ENCODE results near the gene PHF12. TPM values are rescaled to one million over a fixed set of nuclear protein-coding genes. Genes with fewer than 3 reads are reported as not detected.

The PHF12 gene
- total RNA-seq, 1 donor from 2014 or later, result 50.3 TPM

- Mint-ChIP-seq H3K4me3 (ENCODE audit: unreplicated experiment) (no peak overlapping the region), H3K36me3 (ENCODE audit: unreplicated experiment) (no peaks in the 10 kb centered on the region), H3K27ac (ENCODE audit: unreplicated experiment) (no peak overlapping the region), H3K4me1 (ENCODE audit: unreplicated experiment) (peaks cover 41% of the 10 kb centered on the region), H3K27me3 (ENCODE audit: unreplicated experiment) (peaks cover 7% of the 10 kb centered on the region), H3K9me3 (ENCODE audit: unreplicated experiment) (no peaks in the 10 kb centered on the region)
- no peak for DNase-seq (ENCODE audit: extremely low spot score, unreplicated experiment)
- no peak for TF ChIP-seq CTCF (IDR thresholded peaks at IDR 0.05)
Observed at GRCh38 chr17:28974451-28974850, 23.1 kb upstream of the PHF12 start.

GRCh38 chr17:28973425-28973824 is 22.1 kb upstream of the PHF12 start:
- no peaks in the 10 kb centered on the region for H3K9me3 Mint-ChIP-seq (ENCODE audit: unreplicated experiment)
- peaks cover 3% of the 10 kb centered on the region for H3K27me3 Mint-ChIP-seq (ENCODE audit: unreplicated experiment)
- H3K4me1 Mint-ChIP-seq (ENCODE audit: unreplicated experiment), result peaks cover 44% of the 10 kb centered on the region
- no peak overlapping the region for H3K4me3 Mint-ChIP-seq (ENCODE audit: unreplicated experiment)
- no peak for TF ChIP-seq CTCF (IDR thresholded peaks at IDR 0.05)
- no peaks in the 10 kb centered on the region for H3K36me3 Mint-ChIP-seq (ENCODE audit: unreplicated experiment)
- no peak overlapping the region for H3K27ac Mint-ChIP-seq (ENCODE audit: unreplicated experiment)
- no peak for DNase-seq (ENCODE audit: extremely low spot score, unreplicated experiment)

GRCh38 chr17:28972437-28972836 is 21.1 kb upstream of the PHF12 start:
- Mint-ChIP-seq H3K9me3 (ENCODE audit: unreplicated experiment) (no peaks in the 10 kb centered on the region), H3K4me3 (ENCODE audit: unreplicated experiment) (no peak overlapping the region), H3K36me3 (ENCODE audit: unreplicated experiment) (no peaks in the 10 kb centered on the region), H3K27ac (ENCODE audit: unreplicated experiment) (peak overlapping the region; percentile 57), H3K27me3 (ENCODE audit: unreplicated experiment) (no peaks in the 10 kb centered on the region), H3K4me1 (ENCODE audit: unreplicated experiment) (peaks cover 50% of the 10 kb centered on the region)
- TF ChIP-seq CTCF (IDR thresholded peaks at IDR 0.05), result no peak
- no peak for DNase-seq (ENCODE audit: extremely low spot score, unreplicated experiment)

GRCh38 chr17:28970879-28971278 is 19.6 kb upstream of the PHF12 start:
- H3K4me3 Mint-ChIP-seq (ENCODE audit: unreplicated experiment), result no peak overlapping the region
- DNase-seq (ENCODE audit: extremely low spot score, unreplicated experiment), result no peak
- H3K9me3 Mint-ChIP-seq (ENCODE audit: unreplicated experiment), result no peaks in the 10 kb centered on the region
- peaks cover 50% of the 10 kb centered on the region for H3K4me1 Mint-ChIP-seq (ENCODE audit: unreplicated experiment)
- H3K27me3 Mint-ChIP-seq (ENCODE audit: unreplicated experiment), result no peaks in the 10 kb centered on the region
- no peak for TF ChIP-seq CTCF (IDR thresholded peaks at IDR 0.05)
- H3K27ac Mint-ChIP-seq (ENCODE audit: unreplicated experiment), result no peak overlapping the region
- H3K36me3 Mint-ChIP-seq (ENCODE audit: unreplicated experiment), result no peaks in the 10 kb centered on the region

- H3K27ac Mint-ChIP-seq (ENCODE audit: unreplicated experiment), result no peak overlapping the region
- no peak for TF ChIP-seq CTCF (IDR thresholded peaks at IDR 0.05)
- peaks cover 52% of the 10 kb centered on the region for H3K4me1 Mint-ChIP-seq (ENCODE audit: unreplicated experiment)
- no peak for DNase-seq (ENCODE audit: extremely low spot score, unreplicated experiment)
- no peak overlapping the region for H3K4me3 Mint-ChIP-seq (ENCODE audit: unreplicated experiment)
- H3K27me3 Mint-ChIP-seq (ENCODE audit: unreplicated experiment), result no peaks in the 10 kb centered on the region
- H3K9me3 Mint-ChIP-seq (ENCODE audit: unreplicated experiment), result no peaks in the 10 kb centered on the region
- H3K36me3 Mint-ChIP-seq (ENCODE audit: unreplicated experiment), result no peaks in the 10 kb centered on the region
Observed at GRCh38 chr17:28969706-28970393, 18.5 kb upstream of the PHF12 start.

Measured in osteocyte (in vitro differentiated cells).